ENCODE measurements around the gene CACNA2D3. TPM values are rescaled to one million over a fixed set of nuclear protein-coding genes. Genes with fewer than 3 reads are reported as not detected.

CACNA2D3 gene
- total and polyA plus RNA-seq, 2 donors from 2014 or later = 5.7 to 11.2 TPM

DNA sequence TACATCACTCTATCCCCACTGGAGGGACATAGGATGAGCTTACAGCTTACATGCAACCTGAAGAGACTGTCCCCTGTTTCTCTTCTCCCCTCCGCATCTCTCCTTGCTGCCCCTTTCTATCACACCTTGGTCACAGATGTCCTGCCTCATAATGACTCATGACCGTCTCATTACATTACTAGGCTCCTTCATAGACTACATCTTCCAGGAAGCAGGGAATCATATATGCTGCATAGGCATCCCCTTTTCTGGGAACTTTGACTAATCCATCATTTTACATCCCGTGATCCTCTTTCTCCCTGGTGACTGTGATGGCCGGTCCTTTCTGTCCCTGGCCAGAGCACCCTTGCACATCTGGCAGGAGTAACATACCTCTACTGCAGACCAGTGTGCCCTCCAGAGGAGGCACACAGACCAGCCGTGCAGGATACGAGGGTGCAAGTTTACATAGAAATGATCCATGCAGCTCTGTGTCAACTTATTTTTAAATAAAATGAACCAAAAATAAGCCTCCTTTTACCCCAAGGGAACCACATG is 188.9 kb downstream of the CACNA2D3 start:
- DNase-seq (no peak), FAIRE-seq (no peak)
- Histone ChIP-seq H3K4me1 (ENCODE audit: control insufficient read depth in 2 of 3, insufficient read depth in 2 of 3, low read depth in 1 of 3, low read length in 3 of 3) (no peaks in the 10 kb centered on the region), H3K36me3 (ENCODE audit: control insufficient read depth in 2 of 3, insufficient read depth in 3 of 3, low read length in 3 of 3) (no peaks in the 10 kb centered on the region), H3K27ac (ENCODE audit: low read depth in 2 of 2, low read length in 2 of 2) (no peak overlapping the region), H3K4me3 (ENCODE audit: low read length in 3 of 3) (no peak overlapping the region), H3K9me3 (ENCODE audit: control insufficient read depth in 2 of 3, insufficient read depth in 1 of 3, low read length in 3 of 3) (no peaks in the 10 kb centered on the region), H3K9ac (ENCODE audit: low read length in 3 of 3) (no peak overlapping the region), H3K27me3 (ENCODE audit: control insufficient read depth, insufficient read depth, low read length) (no peaks in the 10 kb centered on the region)
- intact Hi-C loops (cut with DNase I) = no loop called here
- TF ChIP-seq, protein P1, sequence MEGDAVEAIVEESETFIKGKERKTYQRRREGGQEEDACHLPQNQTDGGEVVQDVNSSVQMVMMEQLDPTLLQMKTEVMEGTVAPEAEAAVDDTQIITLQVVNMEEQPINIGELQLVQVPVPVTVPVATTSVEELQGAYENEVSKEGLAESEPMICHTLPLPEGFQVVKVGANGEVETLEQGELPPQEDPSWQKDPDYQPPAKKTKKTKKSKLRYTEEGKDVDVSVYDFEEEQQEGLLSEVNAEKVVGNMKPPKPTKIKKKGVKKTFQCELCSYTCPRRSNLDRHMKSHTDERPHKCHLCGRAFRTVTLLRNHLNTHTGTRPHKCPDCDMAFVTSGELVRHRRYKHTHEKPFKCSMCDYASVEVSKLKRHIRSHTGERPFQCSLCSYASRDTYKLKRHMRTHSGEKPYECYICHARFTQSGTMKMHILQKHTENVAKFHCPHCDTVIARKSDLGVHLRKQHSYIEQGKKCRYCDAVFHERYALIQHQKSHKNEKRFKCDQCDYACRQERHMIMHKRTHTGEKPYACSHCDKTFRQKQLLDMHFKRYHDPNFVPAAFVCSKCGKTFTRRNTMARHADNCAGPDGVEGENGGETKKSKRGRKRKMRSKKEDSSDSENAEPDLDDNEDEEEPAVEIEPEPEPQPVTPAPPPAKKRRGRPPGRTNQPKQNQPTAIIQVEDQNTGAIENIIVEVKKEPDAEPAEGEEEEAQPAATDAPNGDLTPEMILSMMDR (IDR thresholded peaks at IDR 0.05; ENCODE audit: borderline replicate concordance, extremely low read depth, insufficient read depth) = no peak

DNA sequence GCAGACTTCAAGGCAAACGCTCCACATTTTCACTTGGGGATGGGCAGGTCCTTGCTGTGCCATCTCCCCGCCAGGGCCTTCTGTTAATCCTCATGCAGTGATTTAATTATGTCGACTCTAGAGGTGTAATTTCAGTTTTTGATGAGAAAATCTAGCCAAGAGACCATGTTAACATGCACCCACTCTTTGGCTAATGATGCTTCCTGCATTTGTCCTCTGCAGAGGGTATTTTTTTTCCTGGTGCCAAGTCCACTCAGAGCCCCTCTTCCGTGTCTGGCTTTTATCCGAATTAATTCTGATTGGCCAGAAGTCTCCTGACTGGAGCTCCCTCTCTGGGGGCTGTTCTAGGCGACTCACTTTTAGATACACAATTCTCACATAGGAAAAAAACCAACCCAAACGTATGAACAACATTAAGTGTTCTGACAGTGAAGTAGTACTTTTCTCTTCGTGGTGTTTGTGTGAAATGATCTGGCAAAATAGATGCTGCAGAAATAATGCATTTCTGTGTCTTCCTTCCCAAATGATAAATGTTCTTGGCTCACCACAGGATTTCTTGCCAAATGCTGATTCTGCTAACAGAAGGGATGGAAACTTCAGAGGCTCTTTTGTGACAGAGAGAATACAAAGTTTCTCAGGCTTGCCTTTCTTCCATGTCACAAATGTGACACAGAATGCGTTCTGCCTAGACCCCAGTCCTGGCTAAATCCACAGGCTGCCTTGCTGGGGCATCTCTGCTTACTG is 190.0 kb downstream of the CACNA2D3 start:
- Histone ChIP-seq H3K27me3 (ENCODE audit: control insufficient read depth, insufficient read depth, low read length) (no peaks in the 10 kb centered on the region), H3K4me1 (ENCODE audit: control insufficient read depth in 2 of 3, insufficient read depth in 2 of 3, low read depth in 1 of 3, low read length in 3 of 3) (no peaks in the 10 kb centered on the region), H3K4me3 (ENCODE audit: low read length in 3 of 3) (no peak overlapping the region), H3K36me3 (ENCODE audit: control insufficient read depth in 2 of 3, insufficient read depth in 3 of 3, low read length in 3 of 3) (no peaks in the 10 kb centered on the region), H3K9ac (ENCODE audit: low read length in 3 of 3) (no peak overlapping the region), H3K9me3 (ENCODE audit: control insufficient read depth in 2 of 3, insufficient read depth in 1 of 3, low read length in 3 of 3) (no peaks in the 10 kb centered on the region), H3K27ac (ENCODE audit: low read depth in 2 of 2, low read length in 2 of 2) (no peak overlapping the region)
- TF ChIP-seq, protein P1 (IDR thresholded peaks at IDR 0.05; ENCODE audit: borderline replicate concordance, extremely low read depth, insufficient read depth) = no peak
- intact Hi-C loops (cut with DNase I) = no loop called here
- FAIRE-seq = no peak
- no peak for DNase-seq

DNA sequence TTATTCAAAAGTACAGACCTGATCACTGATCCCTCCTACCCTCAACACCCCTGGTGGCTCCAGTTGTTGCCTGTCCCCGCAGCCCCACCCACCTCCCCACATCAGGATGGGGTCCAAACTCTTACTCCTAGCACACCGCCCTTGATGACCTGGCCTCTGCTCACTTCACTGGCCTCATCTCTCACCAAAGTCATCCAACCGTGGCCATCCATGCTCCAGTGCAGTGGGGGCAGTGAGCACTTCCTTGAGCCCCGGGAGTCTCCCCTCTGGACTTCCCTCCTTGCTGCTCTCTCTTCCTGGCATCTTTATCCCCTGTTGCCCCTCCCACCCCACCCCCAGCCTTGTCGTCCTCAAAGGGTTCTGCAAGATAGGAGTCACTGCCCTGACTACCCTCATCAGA is 191.1 kb downstream of the CACNA2D3 start:
- Histone ChIP-seq H3K4me3 (ENCODE audit: low read length in 3 of 3) (no peak overlapping the region), H3K9me3 (ENCODE audit: control insufficient read depth in 2 of 3, insufficient read depth in 1 of 3, low read length in 3 of 3) (no peaks in the 10 kb centered on the region), H3K36me3 (ENCODE audit: control insufficient read depth in 2 of 3, insufficient read depth in 3 of 3, low read length in 3 of 3) (no peaks in the 10 kb centered on the region), H3K9ac (ENCODE audit: low read length in 3 of 3) (no peak overlapping the region), H3K27ac (ENCODE audit: low read depth in 2 of 2, low read length in 2 of 2) (no peak overlapping the region), H3K27me3 (ENCODE audit: control insufficient read depth, insufficient read depth, low read length) (no peaks in the 10 kb centered on the region), H3K4me1 (ENCODE audit: control insufficient read depth in 2 of 3, insufficient read depth in 2 of 3, low read depth in 1 of 3, low read length in 3 of 3) (no peaks in the 10 kb centered on the region)
- TF ChIP-seq, protein P1 (IDR thresholded peaks at IDR 0.05; ENCODE audit: borderline replicate concordance, extremely low read depth, insufficient read depth) = no peak
- intact Hi-C loops (cut with DNase I) = no loop called here
- DNase-seq (no peak), FAIRE-seq (no peak)

Data from kidney (tissue), 14 donors.